ENCODE results near the gene TAF4B.

TAF4B gene

GRCh38 chr18:26386441-26386840 is 160.2 kb downstream of the TAF4B start:
- DNase-seq: no peak

GRCh38 chr18:26394047-26394654 is 167.9 kb downstream of the TAF4B start:
- DNase-seq: no peak

- no peak for DNase-seq
Measured at GRCh38 chr18:26397019-26397418, 170.8 kb downstream of the TAF4B start.

- DNase-seq: no peak
Measured at GRCh38 chr18:26403491-26403890, 177.2 kb downstream of the TAF4B start.

- DNase-seq: peak in 8 of 14 donors; percentile 3 to 44 (median 24)
Measured at GRCh38 chr18:26405190-26405801, 179.1 kb downstream of the TAF4B start.

GRCh38 chr18:26406324-26406723 is 180.1 kb downstream of the TAF4B start:
- DNase-seq: no peak

- no peak for DNase-seq
Measured at GRCh38 chr18:26406854-26407517, 180.7 kb downstream of the TAF4B start.

- no peak for DNase-seq
Measured at GRCh38 chr18:26407736-26408601, 181.7 kb downstream of the TAF4B start.

- DNase-seq: no peak
Measured at GRCh38 chr18:26409091-26409490, 182.8 kb downstream of the TAF4B start.

- no peak for DNase-seq
Measured at GRCh38 chr18:26414901-26415440, 188.7 kb downstream of the TAF4B start.

- DNase-seq: no peak
Measured at GRCh38 chr18:26415631-26416030, 189.4 kb downstream of the TAF4B start.

- DNase-seq: no peak
Measured at GRCh38 chr18:26416652-26417150, 190.5 kb downstream of the TAF4B start.

GRCh38 chr18:26417190-26417589 is 190.9 kb downstream of the TAF4B start:
- DNase-seq: no peak

GRCh38 chr18:26418225-26418624 is 192.0 kb downstream of the TAF4B start:
- DNase-seq: no peak

GRCh38 chr18:26419746-26420145 is 193.5 kb downstream of the TAF4B start:
- DNase-seq: no peak

- no peak for DNase-seq
Measured at GRCh38 chr18:26421503-26421902, 195.3 kb downstream of the TAF4B start.

GRCh38 chr18:26421931-26422330 is 195.7 kb downstream of the TAF4B start:
- DNase-seq: no peak

GRCh38 chr18:26422472-26423162 is 196.4 kb downstream of the TAF4B start:
- DNase-seq: no peak

- no peak for DNase-seq
Measured at GRCh38 chr18:26424428-26425147, 198.3 kb downstream of the TAF4B start.

- no peak for DNase-seq
Measured at GRCh38 chr18:26425148-26425531, 198.9 kb downstream of the TAF4B start.

- no peak for DNase-seq
Measured at GRCh38 chr18:26429535-26430226, 203.4 kb downstream of the TAF4B start.
